Measurements from ENCODE around the gene BCAP31.
"Not testable (repeated sequence)": the region's sequence is repeated elsewhere in the genome, so short reads cannot be mapped to it uniquely, and the experiment has no call there.

The BCAP31 gene

GRCh38 chrX:153694687-153695270, 29.4 kb downstream of the BCAP31 start:
- DNase-seq (ENCODE audit: low spot score): no peak

- not testable (repeated sequence) for DNase-seq (ENCODE audit: low spot score)
Observed at GRCh38 chrX:153694256-153694655, 29.9 kb downstream of the BCAP31 start.

- no peak for DNase-seq (ENCODE audit: low spot score)
Observed at GRCh38 chrX:153693216-153694086, 30.7 kb downstream of the BCAP31 start.

GRCh38 chrX:153692611-153693156, 31.5 kb downstream of the BCAP31 start:
- no peak for DNase-seq (ENCODE audit: low spot score)

GRCh38 chrX:153692003-153692402, 32.2 kb downstream of the BCAP31 start:
- DNase-seq (ENCODE audit: low spot score): no peak

GRCh38 chrX:153691032-153691827, 33.0 kb downstream of the BCAP31 start:
- not testable (repeated sequence) for DNase-seq (ENCODE audit: low spot score)

GRCh38 chrX:153690466-153690865, 33.7 kb downstream of the BCAP31 start:
- no peak for DNase-seq (ENCODE audit: low spot score)

- DNase-seq (ENCODE audit: low spot score): peak; percentile 60
Observed at GRCh38 chrX:153689654-153690465, 34.3 kb downstream of the BCAP31 start.

GRCh38 chrX:153688911-153689590, 35.1 kb downstream of the BCAP31 start:
- peak; percentile 48 for DNase-seq (ENCODE audit: low spot score)

GRCh38 chrX:153688506-153688905, 35.7 kb downstream of the BCAP31 start:
- DNase-seq (ENCODE audit: low spot score): no peak

GRCh38 chrX:153688071-153688470, 36.1 kb downstream of the BCAP31 start:
- no peak for DNase-seq (ENCODE audit: low spot score)

GRCh38 chrX:153687121-153688039, 36.8 kb downstream of the BCAP31 start, which contains the start of gene SLC6A8:
SLC6A8 (plus strand) TSS chrX:153687926; CDS start chrX:153688575, 649 bp downstream.
- DNase-seq (ENCODE audit: low spot score): peak; percentile 65

- no peak for DNase-seq (ENCODE audit: low spot score)
Observed at GRCh38 chrX:153686711-153687110, 37.5 kb downstream of the BCAP31 start.

- DNase-seq (ENCODE audit: low spot score): no peak
Observed at GRCh38 chrX:153685751-153686696, 38.2 kb downstream of the BCAP31 start.

GRCh38 chrX:153685156-153685536, 39.0 kb downstream of the BCAP31 start:
- DNase-seq (ENCODE audit: low spot score): no peak

GRCh38 chrX:153684467-153685155, 39.6 kb downstream of the BCAP31 start:
- DNase-seq (ENCODE audit: low spot score): no peak

- DNase-seq (ENCODE audit: low spot score): not testable (repeated sequence)
Observed at GRCh38 chrX:153683486-153683885, 40.7 kb downstream of the BCAP31 start.

- DNase-seq (ENCODE audit: low spot score): no peak
Observed at GRCh38 chrX:153681175-153681574, 43.0 kb downstream of the BCAP31 start.

Data from RKO (cell line).